GM19468 (cell line): ENCODE results near the gene KPNA6.

ENCODE experiments used
- ATAC-seq: cut with Tn5 transposase; IDR thresholded peaks from one replicate; pipeline ENCODE4 v1.9.1; 2021; ENCODE audit warnings: mild to moderate bottlenecking, moderate library complexity, moderate number of reproducible peaks; ENCODE audit not compliant: unreplicated experiment; ENCODE audit errors: extremely low read depth

KPNA6 gene

DNA sequence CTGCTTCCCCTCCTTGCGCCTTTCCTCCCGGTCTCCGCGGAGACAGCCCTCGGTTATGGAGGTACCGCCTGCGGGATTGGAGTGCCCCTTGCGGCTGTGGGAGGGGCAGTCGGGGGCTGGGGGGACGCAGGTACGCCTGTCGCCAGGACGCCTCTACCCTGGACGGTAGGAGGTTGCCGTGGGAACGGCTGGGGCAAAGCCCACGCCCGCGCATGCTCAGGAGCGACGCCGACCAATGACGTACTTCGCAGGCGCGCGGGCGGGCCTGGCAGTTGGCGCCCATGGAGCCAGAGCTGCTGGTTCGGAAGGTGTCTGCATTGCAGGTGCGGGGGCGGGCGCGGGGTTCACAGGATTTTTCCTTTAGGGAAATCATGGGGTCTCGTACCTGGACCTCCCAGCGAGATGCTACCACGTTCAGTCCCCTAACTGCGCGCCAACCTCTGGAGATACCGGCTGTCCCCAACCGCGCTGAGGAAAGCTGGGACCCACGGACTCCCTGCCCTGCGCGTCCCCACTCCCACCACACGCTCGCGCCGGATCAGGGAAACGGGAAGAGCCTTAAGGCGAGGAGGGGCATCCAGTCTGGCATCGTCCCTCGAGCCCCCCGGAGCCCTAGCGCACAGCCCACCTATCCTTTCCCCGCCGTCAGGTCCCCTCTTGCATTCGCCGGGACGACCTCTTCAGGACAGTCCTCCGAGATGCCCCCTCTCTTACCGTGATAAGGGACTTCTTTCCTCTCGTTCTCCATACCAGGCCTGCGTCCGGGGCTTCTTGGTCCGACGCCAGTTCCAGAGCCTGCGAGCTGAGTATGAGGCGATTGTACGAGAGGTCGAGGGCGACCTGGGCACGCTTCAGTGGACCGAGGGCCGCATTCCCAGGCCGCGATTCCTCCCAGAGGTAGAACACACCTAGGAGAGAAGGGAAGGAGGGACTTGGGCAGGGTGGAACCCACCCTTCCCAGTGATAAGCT lies 97.8 kb downstream of the KPNA6 start, which contains the start of gene IQCC:
Gene IQCC, plus strand, starts transcription at position 271 of the 970 bp plus-strand sequence. Its CDS starts 11 bp downstream, at position 282.
- no peak for ATAC-seq

- no peak for ATAC-seq
Observed at GRCh38 chr1:32208469-32208868, 100.6 kb downstream of the KPNA6 start.

DNA sequence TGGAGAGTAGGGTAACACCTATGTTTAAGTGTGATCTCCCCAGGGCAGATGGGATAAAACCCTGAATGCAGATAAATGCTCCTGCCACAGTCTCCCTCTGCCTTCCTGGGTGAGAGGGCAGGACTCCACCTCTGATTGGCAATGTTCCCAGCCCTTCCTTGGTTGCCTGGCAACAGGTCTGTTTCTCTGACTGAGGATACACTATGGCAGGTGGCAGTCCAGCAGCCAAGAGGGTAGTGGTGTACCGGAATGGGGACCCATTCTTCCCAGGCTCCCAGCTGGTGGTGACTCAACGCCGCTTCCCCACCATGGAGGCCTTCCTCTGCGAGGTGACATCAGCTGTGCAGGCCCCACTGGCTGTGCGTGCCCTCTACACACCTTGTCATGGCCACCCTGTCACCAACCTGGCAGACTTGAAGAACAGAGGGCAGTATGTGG lies 101.1 kb downstream of the KPNA6 start, which contains the start of gene DCDC2B:
Gene DCDC2B, plus strand, starts transcription at position 199 of the 438 bp plus-strand sequence. Its CDS starts 5 bp downstream, at position 204.
- no peak for ATAC-seq

DNA sequence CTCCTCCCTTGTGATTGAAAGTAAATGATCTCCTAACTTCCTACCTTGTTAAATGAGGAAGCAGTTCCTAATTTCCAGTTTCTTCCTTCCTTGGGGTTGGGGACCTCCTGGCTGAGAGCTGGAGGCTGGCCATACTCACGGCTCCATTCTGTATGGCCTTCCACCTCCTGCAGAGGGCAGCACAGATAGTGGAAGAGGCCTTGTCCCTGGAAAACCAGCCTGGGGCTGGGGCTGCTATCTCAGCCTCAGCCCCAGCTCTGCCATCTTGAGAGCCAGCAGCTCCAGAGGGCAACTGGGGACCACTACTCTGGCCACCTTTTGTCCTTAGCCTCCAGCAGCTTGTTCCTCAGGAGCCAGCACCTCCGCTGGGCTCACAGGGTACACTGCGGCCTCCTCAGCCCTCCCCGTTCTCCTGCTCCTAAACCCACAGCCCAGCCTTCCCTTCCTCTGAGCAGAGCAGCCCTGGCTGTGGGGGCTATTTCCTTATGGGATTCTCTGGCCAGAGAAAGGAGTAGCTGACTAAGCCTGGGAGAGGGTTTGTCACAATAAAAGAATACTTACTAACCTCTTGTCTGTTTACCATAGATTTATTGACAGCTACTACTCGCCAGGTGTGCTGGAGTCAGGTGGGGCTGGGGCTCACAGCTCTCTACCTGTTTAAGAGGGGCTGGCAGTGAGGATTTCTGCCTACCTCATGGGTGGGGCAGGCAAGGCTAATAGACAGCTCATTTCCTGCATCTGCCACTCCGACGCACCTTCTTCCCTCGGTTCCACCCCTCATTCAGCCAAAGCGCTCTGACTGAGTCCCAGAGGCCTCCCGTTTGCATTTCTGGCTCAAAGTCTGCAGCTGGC lies 108.0 kb downstream of the KPNA6 start:
- ATAC-seq = no peak

DNA sequence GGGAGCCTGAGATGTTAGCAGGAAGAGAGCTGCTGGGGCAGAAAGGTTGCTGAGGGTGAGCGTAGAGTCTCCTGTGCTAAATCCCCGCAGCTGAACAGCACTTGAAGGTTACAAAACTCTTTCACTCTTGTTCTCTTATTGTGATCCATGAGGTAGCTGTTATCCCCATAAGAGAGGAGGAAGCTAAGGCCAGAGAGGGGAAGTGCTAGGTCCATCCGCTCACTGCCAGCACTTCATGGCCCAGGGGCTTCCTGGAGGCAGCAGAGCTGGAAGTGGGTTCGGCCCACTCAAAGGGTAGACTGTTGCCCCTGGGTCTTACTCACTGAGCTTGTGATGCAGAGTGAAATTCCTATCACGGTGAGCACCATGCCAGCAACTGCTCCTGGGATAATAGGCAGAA lies 108.7 kb downstream of the KPNA6 start:
- no peak for ATAC-seq

GRCh38 chr1:32219022-32219421 lies 111.2 kb downstream of the KPNA6 start:
- ATAC-seq = no peak

- ATAC-seq = no peak
Observed at GRCh38 chr1:32220746-32221580, 113.1 kb downstream of the KPNA6 start.

GRCh38 chr1:32221581-32221979 lies 113.7 kb downstream of the KPNA6 start:
- no peak for ATAC-seq

DNA sequence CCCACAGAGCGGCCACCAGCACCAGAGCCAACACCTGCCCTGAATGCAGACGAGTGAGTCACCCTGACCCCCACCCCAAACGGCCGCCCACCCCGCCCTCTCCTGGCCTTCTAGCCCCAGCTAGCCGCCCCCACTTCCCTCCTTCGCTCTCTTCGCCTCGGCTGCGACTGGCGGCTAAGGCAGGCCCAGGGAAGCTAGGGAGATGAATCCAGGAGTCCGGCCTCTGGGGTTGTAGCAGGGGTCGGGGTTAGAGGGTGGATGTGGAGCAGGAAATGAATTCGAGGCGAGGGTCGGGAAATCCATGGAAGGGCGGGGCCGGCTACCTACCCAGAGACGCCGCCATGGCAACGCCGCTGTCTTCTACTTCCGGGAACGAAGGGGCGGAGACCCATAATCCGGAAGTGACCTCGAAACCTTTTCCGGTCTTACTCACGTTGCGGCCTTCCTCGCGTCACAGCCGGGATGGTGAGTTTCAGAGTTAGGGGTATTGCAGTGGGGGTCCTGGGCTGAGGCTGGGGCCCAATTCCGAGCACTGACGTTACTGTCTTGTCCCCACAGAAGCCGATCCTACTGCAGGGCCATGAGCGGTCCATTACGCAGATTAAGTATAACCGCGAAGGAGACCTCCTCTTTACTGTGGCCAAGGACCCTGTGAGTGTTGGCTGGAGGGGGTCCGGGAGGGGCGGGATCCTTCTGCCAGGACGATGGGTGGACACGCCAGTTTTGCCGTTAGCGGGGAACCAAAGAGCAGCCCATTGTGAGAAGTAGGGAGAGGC lies 114.3 kb downstream of the KPNA6 start, which contains the start of the genes EIF3I and TMEM234:
Gene EIF3I, plus strand, starts transcription at position 428 of the 776 bp plus-strand sequence. Its CDS starts 35 bp downstream, at position 463.
Gene TMEM234, minus strand, starts transcription at position 374 of the 776 bp plus-strand sequence. Its CDS starts 31 bp downstream, at position 343.
- ATAC-seq = peak; percentile 50

- ATAC-seq = no peak
Observed at GRCh38 chr1:32223683-32224082, 115.8 kb downstream of the KPNA6 start.

DNA sequence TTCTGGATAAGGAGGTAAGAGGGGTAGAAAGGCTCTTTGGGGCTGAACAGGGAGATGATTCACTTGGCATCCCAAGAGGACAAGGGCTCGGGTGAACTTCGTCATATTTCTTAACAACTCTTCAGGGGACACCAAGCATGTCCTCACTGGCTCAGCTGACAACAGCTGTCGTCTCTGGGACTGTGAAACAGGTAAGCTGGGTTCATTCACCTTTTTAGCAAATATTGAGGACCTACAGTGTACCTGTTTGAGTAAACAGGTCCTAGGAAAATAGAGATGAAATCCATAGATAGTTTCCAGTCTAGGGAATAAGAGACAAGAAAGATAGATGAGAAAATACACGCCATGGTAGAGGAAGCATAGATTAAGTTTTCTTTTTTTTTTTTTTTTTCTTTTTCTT lies 116.4 kb downstream of the KPNA6 start:
- ATAC-seq = no peak
